ENCODE results near the gene NPPB.

The NPPB gene

DNA sequence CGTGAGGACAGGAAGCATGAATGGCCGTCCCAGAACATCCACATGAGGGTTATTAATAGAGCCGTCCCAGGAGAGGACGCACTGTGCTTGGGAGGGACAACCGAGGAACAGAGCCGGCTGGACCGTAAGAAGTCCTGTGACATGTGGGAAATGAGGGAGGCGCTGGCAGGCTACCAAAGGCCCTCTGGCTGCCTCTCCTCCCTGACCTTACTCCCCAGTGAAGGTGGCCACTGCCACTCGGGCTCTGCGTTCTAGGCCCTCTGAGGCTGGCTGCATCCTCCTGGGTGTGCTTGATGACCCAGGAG, 15.5 kb upstream of the NPPB start:
- no peak for DNase-seq (ENCODE audit: extremely low read depth, low read depth)
- no peak for TF ChIP-seq CTCF (IDR thresholded peaks at IDR 0.05; ENCODE audit: low read depth, low read length)

GRCh38 chr1:11873395-11874257, 14.9 kb upstream of the NPPB start:
- TF ChIP-seq CTCF (IDR thresholded peaks at IDR 0.05; ENCODE audit: low read depth, low read length), result no peak
- DNase-seq (ENCODE audit: extremely low read depth, low read depth), result no peak

GRCh38 chr1:11872545-11872944, 13.8 kb upstream of the NPPB start:
- no peak for DNase-seq (ENCODE audit: extremely low read depth, low read depth)
- no peak for TF ChIP-seq CTCF (IDR thresholded peaks at IDR 0.05; ENCODE audit: low read depth, low read length)

- DNase-seq (ENCODE audit: extremely low read depth, low read depth), result no peak
- TF ChIP-seq CTCF (IDR thresholded peaks at IDR 0.05; ENCODE audit: low read depth, low read length), result no peak
Measured at GRCh38 chr1:11869650-11870207, 11.0 kb upstream of the NPPB start.

DNA sequence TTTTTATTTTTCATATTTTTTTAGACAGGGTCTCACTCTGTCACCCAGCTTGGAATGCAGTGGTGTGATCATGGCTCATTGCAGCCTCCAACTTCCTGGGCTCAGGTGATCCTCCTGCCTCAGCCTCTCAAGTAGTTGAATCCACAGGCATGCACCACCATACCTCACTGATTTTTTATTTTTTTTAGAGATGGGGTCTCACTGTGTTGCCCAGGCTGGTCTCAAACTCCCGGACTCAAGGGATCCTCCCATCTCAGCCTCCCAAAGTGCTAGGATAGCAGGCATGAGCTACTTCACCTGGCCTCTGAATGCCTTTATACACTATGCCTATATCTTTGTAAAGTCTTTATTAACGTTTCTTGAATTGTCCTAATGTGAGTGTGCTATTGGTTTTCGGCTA, 10.4 kb upstream of the NPPB start:
- no peak for TF ChIP-seq CTCF (IDR thresholded peaks at IDR 0.05; ENCODE audit: low read depth, low read length)
- no peak for DNase-seq (ENCODE audit: extremely low read depth, low read depth)

GRCh38 chr1:11868331-11868980, 9.7 kb upstream of the NPPB start:
- no peak for TF ChIP-seq CTCF (IDR thresholded peaks at IDR 0.05; ENCODE audit: low read depth, low read length)
- no peak for DNase-seq (ENCODE audit: extremely low read depth, low read depth)

- TF ChIP-seq CTCF (IDR thresholded peaks at IDR 0.05; ENCODE audit: low read depth, low read length), result no peak
- DNase-seq (ENCODE audit: extremely low read depth, low read depth), result no peak
Measured at GRCh38 chr1:11862890-11863289, 4.1 kb upstream of the NPPB start.

Data from AG09319 (cell line).